NK-92 (cell line): ENCODE data around the gene OR6S1.
"Not testable (repeated sequence)": the region's sequence is repeated elsewhere in the genome, so short reads cannot be mapped to it uniquely, and the experiment has no call there.

Experiments
- DNase-seq: peaks from one replicate; lab custom pipeline; 2025; ENCODE audit not compliant: unreplicated experiment; lab: John Stamatoyannopoulos, UW

The OR6S1 gene

DNA sequence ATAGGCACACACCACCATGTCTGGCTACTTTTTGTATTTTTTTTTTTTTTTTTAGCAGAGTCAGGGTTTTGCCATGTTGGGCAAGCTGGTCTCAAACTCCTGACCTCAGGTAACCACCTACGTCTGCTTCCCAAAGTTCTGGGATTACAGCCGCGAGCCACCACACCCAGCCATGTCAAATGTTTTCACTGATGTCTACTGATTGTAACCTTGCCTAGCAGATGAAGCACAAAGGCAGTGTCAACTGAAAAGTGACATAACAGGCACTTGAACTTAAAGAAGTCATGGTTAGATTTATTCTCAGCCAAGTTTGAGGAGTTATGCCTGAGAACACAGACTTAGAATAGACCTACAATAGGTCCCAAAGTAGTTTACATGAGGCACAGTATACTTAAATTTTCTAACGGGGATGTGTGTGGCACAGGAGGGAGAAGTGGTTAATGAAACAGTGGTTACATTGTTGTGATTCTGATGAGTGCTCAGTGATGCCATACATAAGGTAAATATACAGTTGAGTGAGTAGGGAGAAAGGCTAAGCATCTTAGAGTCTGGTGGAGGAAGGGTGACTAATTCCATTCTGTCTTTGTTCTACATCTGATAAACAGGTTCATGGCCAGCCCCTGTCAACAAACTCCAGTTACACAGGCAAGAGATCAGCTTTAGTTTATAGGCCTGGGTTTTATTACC, 30.2 kb upstream of the OR6S1 start:
- no peak for DNase-seq

- no peak for DNase-seq
Measured at GRCh38 chr14:20668969-20669368, 27.5 kb upstream of the OR6S1 start.

DNA sequence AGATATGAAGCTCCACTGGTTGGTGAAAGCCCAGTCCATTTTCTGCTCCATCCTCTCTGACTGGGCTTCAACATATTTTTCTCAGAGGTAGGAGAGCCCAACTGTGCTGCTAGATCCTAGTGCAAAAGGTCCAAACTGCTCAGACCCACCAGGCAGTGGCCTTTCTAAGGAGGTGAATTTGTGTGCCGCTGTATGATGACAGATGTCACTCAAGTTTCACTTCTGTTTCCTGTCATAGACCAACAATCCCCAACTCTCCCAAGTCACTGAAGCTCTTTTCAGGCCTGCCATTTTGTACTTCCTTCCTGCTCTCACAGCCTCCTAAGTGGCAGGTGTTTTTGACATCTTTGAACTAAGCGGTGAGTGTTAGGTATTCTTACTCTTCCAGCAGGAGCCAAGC, 26.5 kb upstream of the OR6S1 start:
- no peak for DNase-seq

GRCh38 chr14:20666400-20666961, 25.0 kb upstream of the OR6S1 start:
- DNase-seq = not testable (repeated sequence)

DNA sequence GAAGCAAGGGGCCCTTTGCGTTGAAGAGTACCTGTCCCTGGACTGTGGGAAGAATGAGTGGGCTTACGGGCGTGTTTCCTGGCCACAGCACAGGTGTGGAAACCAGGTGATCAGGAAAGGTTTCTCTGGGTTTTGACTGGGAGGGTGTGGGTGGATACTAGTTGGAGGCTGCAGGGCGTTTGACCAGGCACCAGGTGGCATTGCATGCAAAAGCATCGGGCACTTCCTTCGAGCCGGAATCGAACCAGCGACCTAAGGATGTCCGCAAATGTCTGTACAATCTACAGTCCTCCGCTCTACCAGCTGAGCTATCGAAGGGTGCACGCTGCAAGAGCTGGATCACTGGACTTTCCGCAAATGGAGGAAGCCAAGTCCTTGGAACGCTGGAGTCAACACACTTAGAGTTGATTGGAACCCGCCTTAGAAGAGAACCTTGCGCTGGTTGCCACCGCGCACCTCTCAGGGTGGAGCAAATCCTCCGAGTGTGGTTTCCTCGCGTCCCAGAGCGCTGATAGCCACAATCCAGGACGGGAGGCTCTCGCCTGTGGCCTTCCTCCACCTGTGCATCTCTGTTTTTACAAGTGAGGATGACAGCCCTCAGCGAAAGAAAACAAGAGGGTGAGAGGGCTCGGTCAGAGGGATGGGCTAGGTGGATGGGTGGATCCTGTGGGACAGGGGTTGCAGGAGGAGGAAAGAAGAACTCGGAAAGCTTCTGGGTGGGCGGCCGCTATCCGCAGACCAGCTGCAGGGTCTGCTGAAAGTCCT, 21.7 kb upstream of the OR6S1 start:
- no peak for DNase-seq

DNA sequence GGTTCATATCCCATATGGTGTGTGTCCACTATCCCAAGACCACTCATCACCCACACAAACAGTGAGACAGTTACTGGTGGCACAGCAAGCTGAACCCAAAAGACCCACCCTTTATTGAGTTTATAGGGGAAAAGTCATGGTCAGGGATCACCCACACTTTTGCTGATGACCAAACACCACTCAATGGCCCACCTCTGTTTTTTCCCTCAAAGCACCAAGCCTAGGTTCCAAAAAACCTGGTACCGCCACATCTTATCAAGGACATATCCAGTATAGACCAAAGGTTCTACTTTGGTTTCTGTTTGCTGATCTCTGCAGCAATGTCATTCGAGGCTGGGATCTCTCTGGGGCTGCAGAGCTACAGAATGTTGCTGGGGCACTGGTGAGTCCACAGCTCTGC, 19.7 kb upstream of the OR6S1 start:
- no peak for DNase-seq

DNA sequence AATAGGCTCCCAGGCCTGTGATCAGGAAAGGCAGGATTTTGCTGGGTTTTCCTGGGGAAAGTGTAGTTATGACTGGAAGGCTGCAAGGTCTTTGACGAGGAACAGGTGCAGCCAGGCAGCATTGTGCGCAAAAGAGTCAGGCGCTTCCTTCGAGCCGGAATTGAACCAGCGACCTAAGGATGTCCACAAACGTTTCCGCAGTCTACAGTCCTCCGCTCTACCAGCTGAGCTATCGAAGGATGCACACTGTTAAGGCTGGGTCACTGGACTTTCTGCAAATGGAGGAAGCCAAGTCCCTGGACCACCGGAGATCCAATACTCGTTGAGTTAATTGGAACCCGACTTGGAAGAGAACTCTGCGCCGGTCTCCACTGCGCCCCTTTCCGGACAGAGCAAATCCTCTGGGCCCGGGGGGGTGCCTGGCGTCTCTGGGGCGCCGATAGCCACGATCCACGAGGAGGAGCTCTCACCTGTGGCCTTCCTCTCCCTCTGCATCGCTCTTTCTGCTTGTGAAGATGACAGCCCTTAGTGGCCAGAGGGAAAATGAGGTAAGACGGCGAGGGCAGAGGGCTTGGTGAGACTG, 18.4 kb upstream of the OR6S1 start:
- DNase-seq = no peak

- no peak for DNase-seq
Measured at GRCh38 chr14:20659336-20659735, 17.8 kb upstream of the OR6S1 start.

- DNase-seq = no peak
Measured at GRCh38 chr14:20658246-20658645, 16.8 kb upstream of the OR6S1 start.

DNA sequence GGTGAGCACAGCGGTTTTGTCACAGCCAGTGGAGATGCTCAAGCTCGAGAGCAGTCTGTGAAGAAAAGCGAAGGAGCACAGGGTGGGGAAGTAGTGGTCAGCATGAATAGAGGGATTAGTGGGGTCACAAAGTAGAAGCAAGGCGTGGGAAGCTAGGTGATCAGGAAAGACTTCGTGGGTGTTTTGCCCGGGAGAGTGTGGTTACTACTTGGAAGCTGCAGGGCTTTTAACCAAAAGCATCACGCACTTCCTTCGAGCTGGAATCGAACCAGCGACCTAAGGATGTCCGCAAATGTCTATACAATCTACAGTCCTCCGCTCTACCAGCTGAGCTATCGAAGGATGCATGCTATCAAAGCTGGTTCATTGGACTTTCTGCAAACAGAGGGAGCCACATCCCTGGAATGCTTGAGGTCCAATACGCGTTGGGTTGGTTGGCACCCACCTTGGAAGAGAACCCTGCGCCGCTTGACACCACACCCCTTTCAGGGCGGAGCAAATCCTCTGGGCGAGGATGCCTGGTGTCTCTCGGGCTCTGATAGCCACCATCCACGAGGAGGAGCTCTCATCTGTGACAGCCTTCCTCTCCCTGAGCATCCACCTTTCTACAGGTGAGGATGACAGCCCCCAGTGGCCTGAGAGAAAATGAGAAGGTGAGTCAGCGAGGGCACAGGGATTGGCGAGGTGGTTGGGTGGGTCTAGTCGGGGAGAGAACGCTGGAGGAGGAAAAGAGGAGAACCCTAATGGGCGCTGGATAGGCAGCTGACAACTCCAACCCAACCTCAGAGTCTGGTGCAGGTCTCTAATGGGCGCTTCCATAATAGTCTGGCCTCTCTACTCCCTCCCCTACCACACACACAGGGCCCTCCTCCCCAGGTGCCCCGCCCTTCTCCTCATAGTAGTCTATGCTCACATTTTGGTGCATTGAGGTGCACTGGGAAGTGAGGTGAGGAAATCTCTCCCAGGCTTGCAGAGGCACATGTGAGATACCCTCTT, 16.0 kb upstream of the OR6S1 start:
- no peak for DNase-seq

DNA sequence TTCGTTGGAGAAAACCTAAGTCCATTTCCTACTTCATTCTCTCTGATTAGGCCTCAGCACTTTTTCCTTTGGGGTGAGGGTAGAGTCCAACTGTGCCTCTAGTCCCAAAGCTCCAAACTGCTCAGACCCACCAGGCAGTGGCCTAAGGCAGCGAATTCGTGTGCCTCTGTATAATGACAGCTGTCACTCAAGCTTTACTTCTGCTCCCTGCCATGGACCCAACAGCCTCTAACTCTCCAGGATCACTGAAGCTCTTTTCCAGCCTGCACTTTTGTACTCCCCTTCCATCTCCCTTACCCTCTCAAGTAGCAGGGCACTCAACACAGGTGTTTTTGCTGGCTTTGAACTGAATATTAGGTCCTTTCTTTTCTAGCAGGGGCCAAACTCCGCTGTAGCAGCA, 14.8 kb upstream of the OR6S1 start:
- no peak for DNase-seq

DNA sequence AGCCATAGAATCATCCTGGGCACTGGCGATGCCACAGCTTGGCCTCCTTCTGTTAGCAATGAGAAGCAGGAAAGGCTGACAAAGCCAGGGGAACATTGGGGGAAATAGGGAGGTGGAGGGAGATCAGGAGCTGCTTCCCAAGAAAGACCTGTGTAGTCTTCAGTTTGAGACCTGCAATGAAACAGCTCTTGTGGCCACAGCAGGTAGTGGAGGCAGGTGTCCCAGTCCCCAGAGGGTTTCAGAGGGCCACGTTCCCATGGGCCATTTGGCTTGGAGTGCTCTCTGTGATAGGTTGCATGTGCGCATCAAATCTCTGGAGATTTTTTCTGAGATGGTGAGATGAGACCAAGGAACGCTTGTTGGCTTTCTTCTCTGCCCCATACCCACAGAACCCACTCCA, 14.4 kb upstream of the OR6S1 start:
- no peak for DNase-seq

- DNase-seq = no peak
Measured at GRCh38 chr14:20652996-20653975, 11.8 kb upstream of the OR6S1 start.

- no peak for DNase-seq
Measured at GRCh38 chr14:20645481-20645880, 4.0 kb upstream of the OR6S1 start.

DNA sequence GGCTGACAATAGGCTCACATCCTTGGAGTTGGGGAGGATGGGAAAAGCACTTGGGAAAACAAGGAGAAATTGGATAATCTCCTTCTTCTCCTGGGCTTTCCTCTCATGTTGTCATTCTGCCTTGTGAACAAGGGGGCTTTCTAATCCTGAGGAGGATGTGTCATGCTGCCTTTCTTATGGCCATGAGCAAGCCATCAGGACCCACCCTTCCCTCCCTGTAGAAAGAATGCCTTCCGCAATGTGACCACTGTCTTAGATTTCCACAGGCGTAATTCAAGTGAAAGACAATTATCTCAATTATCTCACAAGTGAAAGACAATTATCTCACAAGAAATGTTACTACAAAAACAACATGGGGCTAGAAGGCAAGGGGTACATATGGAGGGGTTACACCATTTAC, 3.0 kb upstream of the OR6S1 start:
- no peak for DNase-seq

DNA sequence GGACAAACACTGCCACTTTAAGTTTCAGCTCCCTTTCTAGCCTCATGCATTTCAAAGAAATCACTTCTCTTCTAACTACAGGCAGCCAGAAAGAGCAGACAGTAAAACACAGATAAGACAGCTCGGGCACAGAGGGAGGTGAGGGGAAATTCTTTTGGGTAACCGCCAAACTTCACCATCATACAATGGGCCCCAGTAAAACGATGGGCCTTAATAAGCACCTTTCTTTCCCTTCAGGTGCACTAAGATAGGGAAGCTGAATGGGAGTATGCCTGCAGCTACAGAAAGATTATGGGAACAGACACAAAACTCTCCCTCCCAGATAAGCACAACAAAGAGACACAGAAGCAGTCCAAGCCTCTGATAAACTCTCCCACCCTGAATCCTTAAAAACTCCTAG, 1.3 kb upstream of the OR6S1 start:
- not testable (repeated sequence) for DNase-seq

DNA sequence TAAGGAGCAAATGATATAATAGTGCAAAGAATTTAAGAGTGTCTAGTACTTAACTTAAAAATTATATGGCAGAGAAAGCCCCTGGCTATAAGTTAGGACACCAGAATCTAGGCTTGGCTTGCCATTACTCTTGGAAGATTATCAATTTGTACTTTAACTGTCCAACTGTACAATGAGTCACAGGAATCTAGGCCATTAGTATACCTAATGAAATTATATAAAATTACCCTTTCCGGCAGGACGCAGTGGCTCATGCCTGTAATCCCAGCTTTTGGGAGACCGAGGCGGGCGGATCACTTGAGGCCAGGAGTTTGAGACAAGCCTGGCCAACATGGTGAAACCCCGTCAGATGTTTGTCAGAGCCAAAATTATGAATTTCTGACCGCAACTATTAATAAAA, 691 bp upstream of the OR6S1 start:
- DNase-seq = no peak

DNA sequence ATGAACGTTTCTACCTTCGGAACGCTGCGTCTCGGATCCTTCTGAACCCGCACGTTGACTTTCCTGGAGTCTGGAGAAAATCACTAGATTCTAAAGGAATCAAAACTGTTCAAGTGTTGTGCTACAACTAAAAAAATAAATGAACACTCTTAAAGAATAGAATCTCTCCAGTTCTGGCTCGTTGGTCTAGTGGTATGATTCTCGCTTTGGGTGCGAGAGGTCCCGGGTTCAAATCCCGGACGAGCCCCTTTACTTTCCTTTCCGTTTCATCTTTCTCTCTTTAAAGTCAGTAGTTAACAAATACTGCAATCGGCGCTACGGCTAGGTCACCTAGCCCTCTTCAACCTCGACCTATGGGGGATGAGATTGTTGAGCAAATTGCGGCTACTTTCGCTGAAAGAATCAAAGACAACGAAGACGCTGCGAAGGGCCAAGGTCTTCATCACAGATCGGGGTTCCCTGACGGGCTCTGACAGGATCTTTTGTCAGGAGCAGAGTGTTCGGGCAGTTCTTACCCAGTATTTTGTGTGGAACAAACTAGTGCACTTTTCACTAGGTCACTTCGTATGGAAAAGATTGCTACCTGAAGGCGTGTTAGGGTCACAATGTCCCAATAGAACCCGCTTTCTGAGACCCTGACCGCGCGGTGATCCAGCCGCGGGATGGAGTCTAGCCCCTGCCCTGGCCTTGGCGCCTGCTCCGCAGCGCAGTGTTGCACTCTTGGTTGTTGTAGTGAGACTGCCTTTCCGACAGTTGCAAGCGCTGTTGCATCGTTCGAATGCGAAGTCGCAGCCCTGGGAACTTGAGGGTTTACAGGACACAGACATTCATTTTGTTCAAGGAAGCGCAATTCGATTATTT, 8.4 kb downstream of the OR6S1 start:
- no peak for DNase-seq

GRCh38 chr14:20632448-20632830, 9.1 kb downstream of the OR6S1 start:
- DNase-seq = no peak
